Measurements from ENCODE around the gene ZNF408. TPM values are rescaled to one million over a fixed set of nuclear protein-coding genes. Genes with fewer than 3 reads are reported as not detected.

Gene ZNF408
- total and polyA plus RNA-seq, 4 experiments from 2014 or later, result 5.7 to 20.0 (median 15.8) TPM

DNA sequence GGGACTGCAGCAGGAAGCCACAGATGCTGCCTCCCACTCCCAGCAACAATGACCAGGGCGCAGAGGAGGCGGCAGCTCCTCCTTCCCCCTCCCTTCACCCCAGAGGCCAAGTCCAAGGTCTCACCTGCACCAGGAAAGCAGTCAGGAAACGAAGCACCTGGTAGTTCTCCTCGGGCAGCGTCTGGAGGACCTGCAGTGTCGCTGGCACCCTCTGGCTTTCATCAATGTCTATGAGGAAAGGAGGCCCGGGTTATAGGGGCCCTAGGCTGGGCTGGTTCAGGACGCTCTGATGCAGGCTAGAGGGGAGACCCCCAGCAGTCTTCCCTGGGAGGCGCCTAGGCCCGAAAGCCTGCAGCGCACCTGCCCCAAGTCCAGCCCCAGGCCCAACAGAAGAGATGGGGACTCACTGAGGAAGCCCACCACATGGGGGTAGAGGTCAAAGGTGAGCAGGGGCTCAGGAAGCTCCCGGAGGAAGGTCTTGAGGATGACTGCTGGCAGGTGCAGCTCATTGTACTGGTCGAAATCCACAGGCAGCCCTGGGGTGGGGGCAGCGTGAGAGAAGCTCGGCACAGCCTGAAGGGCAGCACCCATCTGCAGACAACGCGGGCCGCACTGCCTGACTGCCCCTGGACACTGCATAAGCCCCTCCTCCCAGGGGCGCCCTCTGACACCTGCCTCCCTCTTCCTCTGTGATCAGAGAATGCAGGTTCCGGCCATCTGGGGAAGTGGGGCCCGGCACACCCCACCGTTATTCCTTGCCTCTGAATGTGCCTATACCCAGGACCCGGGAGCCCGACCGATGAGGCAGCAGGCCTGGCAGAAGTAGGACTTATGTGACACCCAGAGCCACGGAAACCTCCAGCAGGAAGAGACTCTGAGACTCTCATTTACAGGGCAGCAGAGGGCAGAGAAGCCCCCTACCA, 21.3 kb upstream of the ZNF408 start:
- Histone ChIP-seq H3K9me3 (ENCODE audit: control insufficient read depth in 1 of 2, low read length in 2 of 2) (no peaks in the 10 kb centered on the region), H3K36me3 (ENCODE audit: insufficient read depth, low read length) (peaks cover 44% of the 10 kb centered on the region), H3K27ac (ENCODE audit: low read depth, low read length) (no peak overlapping the region), H3K27me3 (ENCODE audit: insufficient read depth, low read length) (no peaks in the 10 kb centered on the region), H3K4me3 (ENCODE audit: low read length in 2 of 2) (no peak overlapping the region), H3K4me1 (ENCODE audit: insufficient read depth, low read length) (peaks cover 29% of the 10 kb centered on the region)
- intact Hi-C loops (cut with micrococcal nuclease), result no loop called here
- CTCF ChIA-PET (ENCODE audit: partially characterized antibody), result no interaction called here
- peaks cover 24 to 37% (median 34%) of the 10 kb centered on the region in 4 donors for H3K4me1 Mint-ChIP-seq
- no peaks in the 10 kb centered on the region for H3K9me3 Mint-ChIP-seq
- POLR2A ChIA-PET (ENCODE audit: partially characterized antibody), result no interaction called here
- H3K36me3 Mint-ChIP-seq, result peaks cover 25 to 63% of the 10 kb centered on the region in 2 donors
- no peak overlapping the region for H3K4me3 Mint-ChIP-seq
- no peak overlapping the region for H3K27ac Mint-ChIP-seq
- no peaks in the 10 kb centered on the region for H3K27me3 Mint-ChIP-seq
- DNase-seq, result no peak

DNA sequence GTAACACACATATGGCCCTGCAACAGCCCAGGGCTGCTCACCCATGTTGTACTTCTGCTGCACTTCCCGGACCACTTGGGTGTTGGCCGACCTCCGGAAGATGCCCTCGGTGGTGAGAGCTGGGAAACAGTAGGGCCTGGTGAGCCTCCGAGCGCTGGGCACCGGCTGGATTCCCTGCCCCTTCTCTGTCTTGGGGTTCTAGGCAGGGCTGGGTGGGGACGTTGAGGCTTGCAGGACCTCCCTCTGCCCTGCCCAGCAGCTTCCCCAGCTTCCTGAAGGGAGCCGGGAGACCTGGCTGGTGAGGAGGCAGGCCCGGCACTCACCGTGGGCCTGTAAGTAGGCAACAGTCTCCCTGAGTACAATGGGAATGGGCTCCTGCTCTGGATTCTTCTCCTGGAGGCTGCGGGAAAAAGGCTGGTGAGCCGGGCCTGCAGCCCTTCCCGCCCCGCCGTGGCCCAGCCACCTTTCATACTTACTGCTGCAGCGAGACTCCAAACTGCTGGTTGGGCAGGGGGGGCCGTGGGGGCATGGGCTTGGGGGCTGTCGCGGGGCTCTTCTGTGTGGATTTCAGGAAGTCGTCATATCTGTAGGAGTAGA, 20.6 kb upstream of the ZNF408 start:
- H3K4me1 Mint-ChIP-seq, result peaks cover 19 to 30% (median 26%) of the 10 kb centered on the region in 4 donors
- peaks cover 25 to 62% of the 10 kb centered on the region in 2 donors for H3K36me3 Mint-ChIP-seq
- no peaks in the 10 kb centered on the region for H3K9me3 Mint-ChIP-seq
- no peak for DNase-seq
- H3K27ac Mint-ChIP-seq, result peak overlapping the region in 3 of 7 donors; percentile 29 to 75 (median 52)
- Histone ChIP-seq H3K36me3 (ENCODE audit: insufficient read depth, low read length) (peaks cover 45% of the 10 kb centered on the region), H3K27me3 (ENCODE audit: insufficient read depth, low read length) (no peaks in the 10 kb centered on the region), H3K4me1 (ENCODE audit: insufficient read depth, low read length) (peaks cover 22% of the 10 kb centered on the region), H3K4me3 (ENCODE audit: low read length in 2 of 2) (no peak overlapping the region), H3K27ac (ENCODE audit: low read depth, low read length) (no peak overlapping the region), H3K9me3 (ENCODE audit: control insufficient read depth in 1 of 2, low read length in 2 of 2) (no peaks in the 10 kb centered on the region)
- no peaks in the 10 kb centered on the region for H3K27me3 Mint-ChIP-seq
- intact Hi-C loops (cut with micrococcal nuclease), result no loop called here
- CTCF ChIA-PET (ENCODE audit: partially characterized antibody), result interaction anchor here (1.8 kb wide), 1 partner anchor 9 kb away, joined by 8 read pairs; no protein-coding TSS in a partner anchor
- POLR2A ChIA-PET (ENCODE audit: partially characterized antibody), result interaction anchor here (1.5 kb wide), 1 partner anchor 9 kb away, joined by 4 read pairs; no protein-coding TSS in a partner anchor
- H3K4me3 Mint-ChIP-seq, result no peak overlapping the region

DNA sequence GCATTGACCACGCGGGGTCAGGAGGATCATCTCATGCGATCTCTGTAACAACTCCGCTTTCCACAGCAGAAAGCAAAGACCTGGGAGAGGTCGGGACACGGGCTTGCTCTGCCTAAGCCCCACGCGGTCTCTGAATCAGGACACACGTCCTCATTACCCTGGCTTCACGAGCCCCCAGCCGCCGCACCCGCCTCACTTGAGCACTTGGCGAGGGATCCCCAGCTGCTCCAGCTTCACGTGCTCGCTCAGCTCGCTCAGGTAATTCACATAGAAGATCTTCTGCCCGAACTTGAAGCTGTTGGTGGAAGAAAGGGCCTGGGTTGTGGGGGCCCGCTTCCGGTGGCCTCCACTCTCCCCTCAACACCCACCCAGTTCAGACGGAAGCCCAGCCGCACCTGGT, 20.0 kb upstream of the ZNF408 start:
- no peak for DNase-seq
- Histone ChIP-seq H3K4me1 (ENCODE audit: insufficient read depth, low read length) (peaks cover 16% of the 10 kb centered on the region), H3K36me3 (ENCODE audit: insufficient read depth, low read length) (peaks cover 45% of the 10 kb centered on the region), H3K27ac (ENCODE audit: low read depth, low read length) (no peak overlapping the region), H3K9me3 (ENCODE audit: control insufficient read depth in 1 of 2, low read length in 2 of 2) (no peaks in the 10 kb centered on the region), H3K4me3 (ENCODE audit: low read length in 2 of 2) (no peak overlapping the region), H3K27me3 (ENCODE audit: insufficient read depth, low read length) (no peaks in the 10 kb centered on the region)
- H3K27ac Mint-ChIP-seq, result peak overlapping the region in 3 of 7 donors; percentile 52 to 75 (median 61)
- H3K4me3 Mint-ChIP-seq, result no peak overlapping the region
- H3K9me3 Mint-ChIP-seq, result no peaks in the 10 kb centered on the region
- intact Hi-C loops (cut with micrococcal nuclease), result no loop called here
- H3K4me1 Mint-ChIP-seq, result peaks cover 15 to 24% (median 21%) of the 10 kb centered on the region in 4 donors
- no peaks in the 10 kb centered on the region for H3K27me3 Mint-ChIP-seq
- POLR2A ChIA-PET (ENCODE audit: partially characterized antibody), result interaction anchor here (1.5 kb wide), 1 partner anchor 10 kb away, joined by 4 read pairs; no protein-coding TSS in a partner anchor
- H3K36me3 Mint-ChIP-seq, result peaks cover 25 to 63% of the 10 kb centered on the region in 2 donors
- CTCF ChIA-PET (ENCODE audit: partially characterized antibody), result interaction anchor here (1.8 kb wide), 1 partner anchor 10 kb away, joined by 8 read pairs; no protein-coding TSS in a partner anchor

DNA sequence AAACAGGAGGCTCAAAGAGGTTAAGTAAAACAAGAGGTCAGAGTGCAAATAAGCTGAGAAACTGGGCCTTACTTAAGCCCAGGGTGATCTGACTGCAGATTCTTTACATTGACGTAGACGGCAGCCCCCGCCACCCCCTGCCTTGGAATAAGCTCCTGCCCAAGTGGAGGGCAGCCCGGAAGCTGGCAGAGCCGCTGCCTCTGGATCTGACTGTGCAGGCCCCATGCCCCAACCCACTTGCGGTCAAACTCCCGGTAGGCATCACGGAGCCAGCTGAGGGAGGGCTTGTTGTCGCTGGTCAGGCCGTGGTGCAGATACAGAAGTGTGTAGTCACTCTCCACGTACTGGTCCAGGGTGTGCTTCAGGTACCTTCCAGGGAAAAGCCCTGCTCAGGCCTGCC, 19.0 kb upstream of the ZNF408 start:
- Histone ChIP-seq H3K27me3 (ENCODE audit: insufficient read depth, low read length) (no peaks in the 10 kb centered on the region), H3K9me3 (ENCODE audit: control insufficient read depth in 1 of 2, low read length in 2 of 2) (no peaks in the 10 kb centered on the region), H3K27ac (ENCODE audit: low read depth, low read length) (no peak overlapping the region), H3K4me1 (ENCODE audit: insufficient read depth, low read length) (peaks cover 6% of the 10 kb centered on the region), H3K4me3 (ENCODE audit: low read length in 2 of 2) (no peak overlapping the region), H3K36me3 (ENCODE audit: insufficient read depth, low read length) (peaks cover 45% of the 10 kb centered on the region)
- no peaks in the 10 kb centered on the region for H3K9me3 Mint-ChIP-seq
- intact Hi-C loops (cut with micrococcal nuclease), result no loop called here
- ChIA-PET POLR2A (ENCODE audit: partially characterized antibody) (interaction anchor here (1.5 kb wide), 1 partner anchor 11 kb away, joined by 4 read pairs; no protein-coding TSS in a partner anchor), CTCF (ENCODE audit: partially characterized antibody) (interaction anchor here (1.8 kb wide), 1 partner anchor 11 kb away, joined by 8 read pairs; no protein-coding TSS in a partner anchor)
- peaks cover 11 to 16% (median 13%) of the 10 kb centered on the region in 4 donors for H3K4me1 Mint-ChIP-seq
- no peaks in the 10 kb centered on the region for H3K27me3 Mint-ChIP-seq
- H3K4me3 Mint-ChIP-seq, result no peak overlapping the region
- H3K36me3 Mint-ChIP-seq, result peaks cover 20 to 65% of the 10 kb centered on the region in 2 donors
- no peak for DNase-seq
- H3K27ac Mint-ChIP-seq, result peak overlapping the region in 1 of 7 donors; percentile 10

DNA sequence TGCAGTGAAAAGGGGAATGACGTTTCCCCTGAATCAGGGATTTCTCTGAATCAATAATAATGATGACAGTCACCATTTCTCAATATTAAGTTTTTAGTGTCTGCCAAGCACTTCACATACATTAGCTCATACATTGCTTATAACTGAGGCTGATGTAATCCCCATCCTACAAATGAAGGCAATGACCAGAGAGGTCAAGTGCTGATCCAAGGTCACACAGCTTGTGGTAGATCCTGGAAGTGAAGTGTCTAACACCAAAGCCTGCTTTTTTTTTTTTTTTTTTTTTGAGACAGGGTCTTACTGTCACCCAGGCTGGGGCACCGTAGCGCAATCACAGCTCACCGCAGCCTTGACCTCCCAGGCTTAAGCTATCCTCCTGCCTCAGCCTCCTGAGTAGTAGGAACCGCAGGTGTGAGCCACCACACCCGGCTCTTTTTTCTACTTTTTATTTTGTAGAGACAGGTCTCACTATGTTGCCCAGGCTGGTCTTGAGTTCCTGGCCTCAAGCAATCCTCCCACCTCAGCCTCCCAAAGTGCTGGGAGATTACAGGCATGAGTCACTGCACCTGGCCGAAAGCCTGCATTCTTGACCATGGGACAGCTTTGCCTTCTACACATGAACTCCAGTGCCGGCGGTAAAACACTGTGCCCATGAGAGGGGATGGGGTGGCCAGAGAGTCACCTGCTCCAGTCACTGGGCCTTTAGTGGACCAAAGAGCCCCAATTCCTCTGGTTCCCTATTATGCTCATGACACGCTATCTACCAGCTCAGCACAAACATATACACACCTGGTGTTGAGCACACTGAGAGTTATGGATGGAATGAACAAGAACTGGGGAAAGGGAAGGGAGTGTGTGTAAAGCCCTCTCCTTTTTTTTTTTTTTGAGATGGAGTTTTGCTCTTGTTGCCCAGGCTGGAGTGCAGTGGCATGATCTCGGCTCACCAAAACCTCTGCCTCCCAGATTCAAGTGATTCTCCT, 17.8 kb upstream of the ZNF408 start:
- CTCF ChIA-PET (ENCODE audit: partially characterized antibody), result interaction anchor here (1.2 kb wide), 1 partner anchor 12 kb away, joined by 4 read pairs; no protein-coding TSS in a partner anchor
- no peak overlapping the region for H3K4me3 Mint-ChIP-seq
- intact Hi-C loops (cut with micrococcal nuclease), result no loop called here

GRCh38 chr11:46684367-46684766, 16.5 kb upstream of the ZNF408 start:
- peaks cover 5 to 13% (median 5%) of the 10 kb centered on the region in 4 donors for H3K4me1 Mint-ChIP-seq
- peaks cover 40% of the 10 kb centered on the region for H3K36me3 ChIP-seq (ENCODE audit: insufficient read depth, low read length)
- no peaks in the 10 kb centered on the region for H3K9me3 Mint-ChIP-seq
- no peaks in the 10 kb centered on the region for H3K27me3 ChIP-seq (ENCODE audit: insufficient read depth, low read length)
- POLR2A ChIA-PET (ENCODE audit: partially characterized antibody), result interaction anchor here (1.6 to 1.9 kb wide), 2 partner anchors 9 to 13 kb away, joined by 5 to 6 read pairs; no protein-coding TSS in a partner anchor
- H3K4me3 Mint-ChIP-seq, result no peak overlapping the region
- H3K36me3 Mint-ChIP-seq, result peaks cover 20 to 63% of the 10 kb centered on the region in 2 donors
- no peaks in the 10 kb centered on the region for H3K27me3 Mint-ChIP-seq
- H3K4me3 ChIP-seq (ENCODE audit: low read length in 2 of 2), result no peak overlapping the region
- intact Hi-C loops (cut with micrococcal nuclease), result no loop called here
- no peaks in the 10 kb centered on the region for H3K4me1 ChIP-seq (ENCODE audit: insufficient read depth, low read length)
- DNase-seq, result no peak
- H3K27ac Mint-ChIP-seq, result no peak overlapping the region
- no peaks in the 10 kb centered on the region for H3K9me3 ChIP-seq (ENCODE audit: control insufficient read depth in 1 of 2, low read length in 2 of 2)
- no peak overlapping the region for H3K27ac ChIP-seq (ENCODE audit: low read depth, low read length)
- CTCF ChIA-PET (ENCODE audit: partially characterized antibody), result interaction anchor here (0.9 to 1.6 kb wide), 2 partner anchors 13 to 15 kb away, joined by 5 read pairs; no protein-coding TSS in a partner anchor

More for the DNA sequence above, 17.8 kb upstream of the ZNF408 start:
- no peaks in the 10 kb centered on the region for H3K27me3 Mint-ChIP-seq
- H3K27ac Mint-ChIP-seq, result peak overlapping the region in 3 of 7 donors; percentile 41 to 68 (median 64)
- peaks cover 53% of the 10 kb centered on the region for H3K36me3 ChIP-seq (ENCODE audit: insufficient read depth, low read length)
- H3K36me3 Mint-ChIP-seq, result peaks cover 24 to 67% of the 10 kb centered on the region in 2 donors
- H3K27ac ChIP-seq (ENCODE audit: low read depth, low read length), result no peak overlapping the region
- POLR2A ChIA-PET (ENCODE audit: partially characterized antibody), result interaction anchor here (1.6 to 1.9 kb wide), 2 partner anchors 8 to 12 kb away, joined by 5 to 6 read pairs; no protein-coding TSS in a partner anchor
- H3K4me1 Mint-ChIP-seq, result peaks cover 3 to 13% (median 8%) of the 10 kb centered on the region in 4 donors
- DNase-seq, result no peak
- no peaks in the 10 kb centered on the region for H3K9me3 Mint-ChIP-seq
- no peaks in the 10 kb centered on the region for H3K4me1 ChIP-seq (ENCODE audit: insufficient read depth, low read length)
- no peaks in the 10 kb centered on the region for H3K9me3 ChIP-seq (ENCODE audit: control insufficient read depth in 1 of 2, low read length in 2 of 2)
- no peak overlapping the region for H3K4me3 ChIP-seq (ENCODE audit: low read length in 2 of 2)
- H3K27me3 ChIP-seq (ENCODE audit: insufficient read depth, low read length), result no peaks in the 10 kb centered on the region

Data from CD4-positive, alpha-beta memory T cell (primary cell).